ENCODE results near the gene CYB561D2.
A peak's percentile ranks its signal among the peaks of the same experiment; 100 is the strongest.

CYB561D2 gene

DNA sequence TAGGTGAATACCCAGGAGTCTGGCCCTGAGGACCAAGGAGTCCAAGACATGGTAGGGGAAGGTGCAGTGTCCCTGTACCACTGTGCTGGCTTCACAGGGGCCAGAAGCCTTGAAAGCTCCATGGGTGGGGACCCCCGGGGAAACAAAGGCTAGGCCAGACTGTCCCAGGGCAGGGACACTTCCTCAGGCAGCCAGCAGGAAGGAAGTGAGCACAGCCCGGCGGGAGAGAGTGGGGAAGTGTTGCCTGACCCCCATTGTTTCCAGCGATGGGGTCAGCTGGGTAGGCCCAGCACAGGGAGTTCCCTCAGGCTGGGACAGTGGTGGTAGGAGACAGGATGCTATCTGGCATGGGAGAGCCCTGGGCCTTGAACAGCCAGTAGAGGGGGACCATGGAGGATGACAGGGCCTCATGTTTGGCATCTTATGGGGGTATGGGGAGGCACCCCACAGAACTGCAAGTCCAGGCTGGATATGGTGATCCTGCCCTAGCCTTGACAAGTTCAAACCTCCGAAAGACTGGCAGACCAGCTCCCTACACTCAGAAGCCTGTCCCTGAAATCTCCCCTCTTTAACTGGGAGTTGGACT lies 27.0 kb upstream of the CYB561D2 start:
- DNase-seq = peak; percentile 34

DNA sequence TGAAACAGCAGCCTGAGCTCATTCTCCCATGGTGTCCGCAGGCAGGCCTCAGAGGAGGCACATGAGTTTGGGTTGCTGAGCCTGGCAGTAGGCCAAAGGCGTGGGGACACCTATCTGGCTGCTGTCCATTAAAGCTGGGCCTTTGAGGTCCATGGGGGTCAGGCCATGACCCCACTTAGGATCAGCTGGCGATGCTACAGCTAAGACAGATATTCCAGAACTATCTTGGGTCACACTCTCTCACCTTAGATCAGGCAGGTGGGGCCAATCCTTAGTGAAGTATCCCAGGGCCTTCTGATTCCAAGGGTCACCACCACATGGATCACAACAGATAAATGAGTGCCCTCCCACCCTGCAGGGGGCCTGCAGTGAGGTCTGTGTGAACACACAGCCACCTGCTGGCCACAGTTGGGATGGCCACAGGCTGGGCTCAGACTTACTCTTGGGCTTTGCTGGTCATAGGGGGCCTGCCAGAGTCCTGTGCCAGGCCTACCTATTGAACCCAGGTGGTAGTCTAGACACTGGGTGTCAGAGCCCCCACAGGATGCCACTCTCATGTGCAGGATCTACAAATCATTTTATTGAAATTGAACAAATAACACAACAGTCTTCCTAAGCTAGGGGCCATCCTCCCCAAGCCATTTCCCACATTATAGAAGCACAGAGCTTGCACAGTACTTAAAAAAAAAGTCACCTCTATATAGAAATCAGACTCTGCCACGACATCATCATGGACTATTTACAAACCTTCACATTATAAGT lies 26.1 kb upstream of the CYB561D2 start:
- peak; percentile 63 for DNase-seq

DNA sequence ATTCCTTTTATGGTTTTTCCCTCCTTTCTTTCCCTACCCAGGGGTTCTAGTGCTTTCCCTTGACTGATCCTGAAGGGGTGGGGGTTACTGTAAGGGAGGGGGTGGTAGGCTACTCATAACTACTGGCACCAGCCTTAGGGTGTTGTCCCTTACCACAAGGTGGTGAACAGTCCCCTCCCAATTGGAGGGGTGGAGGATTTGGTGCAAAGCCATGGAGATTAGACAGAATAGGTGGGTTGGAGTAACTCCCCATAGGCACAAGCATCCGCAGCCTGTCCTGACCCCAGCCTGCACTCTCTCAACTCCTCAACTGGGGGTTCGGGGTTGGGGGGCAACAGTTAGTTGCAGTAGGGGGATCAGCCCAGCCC lies 25.6 kb upstream of the CYB561D2 start:
- DNase-seq = no peak

DNA sequence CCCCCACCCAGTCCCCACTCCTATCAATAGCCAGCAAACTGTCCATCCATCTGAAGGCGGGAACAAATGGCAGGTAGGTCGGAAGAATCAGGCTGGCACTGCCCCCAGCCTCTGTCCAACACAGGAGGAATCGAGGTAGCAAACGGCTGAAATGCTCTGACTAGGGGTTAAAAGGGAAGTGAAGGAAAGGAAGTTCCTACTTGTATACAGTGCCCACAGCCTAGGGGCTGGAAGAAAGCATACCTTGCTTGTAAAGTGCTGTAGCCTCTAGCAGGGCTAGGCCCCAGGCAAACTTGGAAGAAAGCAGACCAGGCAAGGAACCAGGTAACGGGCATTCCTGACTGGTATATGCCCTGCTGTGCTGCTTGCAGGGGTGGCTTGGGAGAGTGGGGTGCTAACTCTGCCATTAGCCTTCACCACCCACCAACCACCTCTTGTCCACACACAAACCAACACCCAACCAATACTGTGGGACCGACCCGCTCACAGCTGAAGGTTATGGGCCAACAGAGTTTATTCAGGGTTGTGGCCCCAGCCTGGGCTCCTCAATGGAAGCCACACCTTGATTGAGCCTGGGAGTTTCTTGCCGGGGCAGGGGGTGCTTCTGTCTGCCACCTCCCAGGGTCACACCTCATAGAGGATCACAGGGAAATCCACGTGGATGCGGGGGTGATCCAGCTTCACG lies 25.0 kb upstream of the CYB561D2 start:
- no peak for DNase-seq

DNA sequence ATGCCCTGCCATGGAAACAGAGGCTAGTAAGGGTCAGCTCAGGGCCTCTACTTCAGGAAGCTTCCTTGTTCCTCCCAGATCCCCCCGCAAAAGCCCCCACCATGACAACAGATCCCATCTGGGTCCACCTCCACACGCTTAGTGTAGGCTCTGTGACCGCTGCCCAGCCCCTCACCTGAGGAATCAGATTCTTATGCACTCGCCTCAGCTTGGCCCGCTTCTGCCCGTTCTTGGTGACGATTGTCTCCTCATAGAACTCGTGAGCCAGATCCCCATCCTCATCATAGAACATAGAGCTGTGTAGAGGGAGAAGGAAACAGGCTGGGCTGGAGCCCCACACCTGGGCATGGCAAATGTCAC lies 24.5 kb upstream of the CYB561D2 start:
- DNase-seq = no peak

DNA sequence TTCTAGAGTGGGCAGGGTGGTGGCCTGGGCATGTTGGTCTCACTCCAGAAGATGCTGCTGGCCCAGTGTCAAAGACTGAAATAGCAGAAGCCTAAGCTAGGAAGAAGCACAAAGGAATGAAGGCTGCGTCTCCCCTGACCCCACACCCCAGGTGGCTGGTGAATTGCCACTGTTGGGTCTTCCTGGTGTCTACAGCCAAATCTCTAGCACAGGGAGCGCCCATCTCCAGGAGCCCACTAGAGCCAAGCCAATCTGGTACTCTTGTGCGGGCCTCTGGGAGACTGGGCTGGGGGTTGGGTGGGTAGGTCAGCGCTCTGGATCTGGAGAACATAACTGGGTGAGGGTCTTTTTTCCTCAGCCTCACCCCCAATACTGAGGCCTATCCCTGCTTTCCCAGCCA lies 23.5 kb upstream of the CYB561D2 start:
- no peak for DNase-seq

DNA sequence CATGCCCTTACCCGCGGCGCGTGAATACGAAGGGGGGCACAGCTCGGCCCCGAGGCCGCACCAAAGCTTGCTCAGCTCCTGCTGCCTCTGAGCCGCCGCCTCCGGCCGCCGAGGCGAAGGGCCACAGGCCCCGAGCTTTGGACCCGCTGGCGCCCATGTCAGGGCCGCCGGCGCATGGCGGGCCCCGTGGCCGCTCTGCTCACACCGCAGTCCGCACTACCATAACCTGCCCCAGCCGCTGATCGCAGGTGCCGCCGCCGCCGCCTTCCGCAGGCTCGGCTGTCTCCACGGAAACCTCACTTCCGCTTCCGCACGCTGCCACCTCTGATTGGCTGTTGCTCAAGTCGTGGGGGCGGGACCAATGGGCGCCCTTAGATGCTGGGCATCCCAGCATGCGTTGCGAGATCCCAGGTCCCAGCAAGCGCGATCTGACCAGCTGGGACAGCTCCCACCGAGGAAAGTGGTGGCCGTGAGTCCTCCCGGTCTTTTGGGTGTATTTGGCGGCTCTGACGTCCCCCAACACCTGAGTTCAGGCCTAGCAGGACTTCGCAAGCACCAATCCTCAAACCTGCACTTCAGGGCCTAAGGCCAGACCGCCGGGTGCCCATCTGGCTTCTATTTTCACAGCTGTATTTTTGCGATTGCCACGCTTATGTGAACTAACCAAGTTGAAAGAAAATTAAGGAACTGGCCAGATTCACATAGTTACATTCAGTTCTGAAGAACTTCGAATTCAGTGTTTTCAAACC lies 22.5 kb upstream of the CYB561D2 start, which contains the start of gene TUSC2:
TSS of gene TUSC2 (minus strand) at position 281 of the 749 bp plus-strand sequence. CDS start at position 157, 124 bp downstream.
- peak; percentile 98 for DNase-seq

DNA sequence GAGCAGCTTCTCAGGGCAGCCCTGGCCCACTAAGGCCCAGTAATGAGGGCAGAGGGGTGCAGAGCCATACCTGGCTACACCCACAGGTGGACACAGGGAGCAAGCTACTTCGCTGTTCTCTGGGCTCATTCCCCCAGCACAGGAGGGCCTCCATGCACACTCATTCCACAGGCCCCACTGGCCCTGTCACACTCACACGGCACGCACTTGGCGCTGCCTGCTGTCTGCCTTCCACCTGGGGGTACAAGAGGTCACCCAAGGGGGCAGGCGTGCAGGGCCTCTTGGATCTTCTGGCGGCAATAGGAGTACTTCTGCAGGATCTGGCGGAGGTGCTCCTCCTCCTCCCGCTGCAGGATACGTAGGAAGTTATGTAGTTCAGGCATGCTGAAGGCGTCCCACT lies 20.3 kb upstream of the CYB561D2 start:
- no peak for DNase-seq

DNA sequence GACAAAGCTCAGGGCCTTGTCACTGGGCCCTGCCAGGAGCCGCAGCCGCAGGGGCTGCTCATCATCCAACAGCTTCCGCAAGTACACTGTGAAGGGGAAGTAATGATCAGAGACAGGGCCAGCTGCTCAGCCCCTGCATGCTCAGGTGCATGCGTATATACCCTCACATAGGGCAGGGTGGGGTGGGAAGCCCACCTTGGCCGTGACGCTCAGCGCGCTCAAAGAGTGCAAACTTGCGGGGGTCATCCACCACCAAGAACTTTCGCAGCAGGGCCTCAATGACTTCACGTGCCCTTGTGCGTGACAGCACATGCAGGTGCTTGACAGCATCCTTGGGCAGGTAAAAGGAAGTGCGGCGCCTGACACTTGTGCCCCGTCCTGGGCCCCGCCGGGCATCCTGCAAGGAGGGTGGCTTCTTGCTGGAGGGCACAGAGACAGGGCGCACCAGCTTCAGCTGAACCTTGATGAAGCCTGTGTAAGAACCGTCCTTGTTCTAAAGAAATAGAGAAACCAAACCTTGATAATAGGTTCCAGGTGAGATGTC lies 19.2 kb upstream of the CYB561D2 start:
- no peak for DNase-seq

DNA sequence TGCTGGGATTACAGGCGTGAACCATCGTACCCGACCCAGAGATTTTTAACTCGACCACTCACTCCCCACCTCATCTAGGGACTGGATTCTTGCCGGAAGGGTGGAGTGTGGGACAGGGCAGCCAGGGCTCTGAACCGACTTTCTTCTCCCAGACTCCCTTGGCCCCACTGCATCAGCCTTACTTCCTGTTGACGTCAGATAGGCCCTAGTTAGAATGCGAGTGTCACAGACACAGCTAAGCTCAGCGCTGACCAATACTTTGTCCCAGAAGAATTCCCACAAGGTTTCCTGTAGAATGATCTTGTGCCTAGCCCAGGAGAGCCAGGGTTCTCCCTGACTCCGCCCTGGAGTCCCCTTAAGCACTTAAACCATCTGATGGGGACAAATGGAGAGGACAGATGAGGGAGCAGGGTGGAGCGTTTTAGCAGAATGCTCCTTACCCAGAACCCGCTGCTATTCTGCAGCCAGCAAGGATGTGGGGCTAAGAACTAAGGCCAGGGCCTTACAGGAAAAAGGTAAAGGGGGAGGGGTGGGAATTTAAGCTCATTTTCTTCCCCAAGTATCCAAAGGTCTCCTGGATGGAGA lies 16.8 kb upstream of the CYB561D2 start:
- no peak for DNase-seq

DNA sequence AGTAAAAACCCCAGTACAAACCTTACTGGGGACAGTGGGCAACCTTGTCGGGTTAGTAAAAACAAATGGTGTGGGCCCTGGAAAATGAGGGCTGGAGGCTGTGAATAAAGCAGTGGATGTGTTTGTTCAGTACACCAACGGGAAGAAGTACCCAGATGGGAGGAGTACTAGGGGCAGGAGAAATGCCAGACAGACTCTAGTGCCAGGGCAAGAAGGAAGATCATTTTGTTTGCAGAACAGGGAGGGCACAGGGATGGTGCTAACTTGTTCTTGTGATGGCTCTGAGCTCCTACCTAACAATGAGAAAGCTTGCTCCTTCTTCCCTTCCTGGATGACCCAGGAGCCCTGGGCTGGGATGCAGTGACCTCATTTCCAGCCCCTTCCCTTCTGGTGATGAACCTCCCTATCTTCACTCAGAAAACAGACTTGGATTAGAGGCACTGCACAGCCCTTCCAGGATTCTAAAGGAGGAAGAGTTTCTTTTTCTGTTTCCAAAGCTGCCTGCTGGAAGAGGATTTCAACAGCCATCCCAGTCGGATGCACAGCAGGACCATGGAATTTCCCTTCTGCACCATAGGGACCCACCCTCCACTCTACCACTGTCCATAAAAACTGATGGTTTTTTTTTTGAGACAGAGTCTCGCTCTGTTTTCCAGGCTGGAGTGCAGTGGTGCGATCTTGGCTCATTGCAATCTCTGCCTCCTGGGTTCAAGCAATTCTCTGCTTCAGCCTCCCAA lies 16.2 kb upstream of the CYB561D2 start:
- no peak for DNase-seq

DNA sequence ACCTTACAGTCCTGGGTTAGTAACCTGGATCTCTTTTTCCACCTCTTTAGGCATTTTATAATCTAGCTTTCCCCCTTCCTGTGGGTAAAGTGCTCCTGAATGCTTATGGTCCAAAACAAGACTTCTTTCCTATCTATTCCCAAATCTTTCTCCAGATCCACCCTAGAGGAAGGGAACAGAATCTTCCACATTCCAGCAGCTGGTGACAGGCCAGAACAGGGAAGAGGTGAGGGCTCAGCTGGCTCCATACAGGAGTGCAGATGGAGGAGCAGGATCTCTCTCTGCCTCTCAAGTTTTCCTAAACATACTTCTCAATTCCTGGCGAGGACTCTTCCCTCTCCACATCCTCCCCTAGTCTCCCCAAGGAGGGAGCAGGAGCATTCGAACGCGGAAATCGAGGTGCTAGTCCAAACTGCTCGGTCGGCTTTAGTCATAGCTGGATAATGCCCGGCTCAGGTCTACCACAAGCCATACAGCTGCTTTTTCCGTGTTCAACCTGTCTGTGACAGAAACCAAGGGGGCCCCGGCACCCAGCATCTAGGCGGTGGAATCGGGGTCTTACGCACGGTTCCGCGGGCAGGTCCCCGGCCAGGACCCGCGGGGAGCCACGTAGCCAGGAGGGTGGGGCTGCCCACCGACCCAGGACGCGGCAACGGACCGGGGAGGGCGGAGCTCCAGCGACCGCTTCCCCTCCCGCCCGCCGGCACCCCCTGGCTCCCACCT lies 14.0 kb upstream of the CYB561D2 start:
- no peak for DNase-seq

DNA sequence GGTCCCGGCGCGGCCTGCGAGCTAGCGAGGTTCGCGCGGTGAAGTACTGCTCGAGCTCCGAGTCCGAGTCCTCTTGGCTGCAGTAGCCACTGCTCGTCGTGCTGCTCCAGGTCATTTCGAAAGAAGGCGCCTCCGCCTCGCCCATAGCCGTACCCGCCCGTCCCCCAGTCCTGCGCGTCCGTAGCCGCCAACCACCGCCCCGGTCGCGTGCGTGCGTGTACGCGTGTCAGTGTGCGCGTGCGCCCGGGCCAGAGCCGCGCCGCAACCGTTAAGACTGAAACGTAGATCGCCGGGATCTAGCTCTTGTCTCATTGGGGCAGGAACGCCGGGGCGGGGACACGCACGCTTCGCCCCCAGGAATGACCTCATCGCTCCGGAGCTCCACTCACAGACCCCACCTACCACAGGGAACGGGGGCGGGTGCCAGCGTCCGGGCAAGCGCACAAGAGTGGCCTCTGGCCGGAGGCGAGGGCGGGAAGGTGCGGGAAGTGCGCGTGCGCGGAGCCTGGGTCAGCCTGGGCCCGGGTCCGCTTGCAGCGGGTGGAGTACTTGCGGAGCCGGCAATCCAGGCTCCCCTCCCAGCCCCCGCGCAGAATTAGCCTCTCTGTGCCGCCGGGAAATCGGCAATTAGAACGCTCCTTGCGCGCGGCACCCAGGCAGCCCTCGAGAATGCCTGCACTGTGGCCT lies 13.3 kb upstream of the CYB561D2 start:
- peak; percentile 100 for DNase-seq

DNA sequence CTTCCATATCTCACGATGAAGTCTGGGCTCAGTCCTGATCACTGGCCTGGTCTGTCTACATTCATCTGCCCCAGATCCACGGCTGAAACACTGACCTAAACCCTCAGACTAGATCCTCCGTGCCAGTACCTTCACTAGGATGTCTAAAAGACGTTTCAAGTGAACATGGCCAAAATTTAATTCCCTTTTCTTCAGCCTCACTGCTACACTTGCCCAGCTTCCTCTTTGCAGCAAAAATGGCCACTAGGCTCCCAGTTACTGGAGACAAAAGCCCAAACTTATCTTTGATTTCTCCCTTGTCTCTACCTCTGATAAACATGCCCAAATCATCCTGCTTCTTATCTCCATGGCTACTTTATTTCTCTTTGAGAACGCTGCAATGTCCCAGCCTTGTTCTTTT lies 11.7 kb upstream of the CYB561D2 start:
- peak; percentile 59 for DNase-seq

DNA sequence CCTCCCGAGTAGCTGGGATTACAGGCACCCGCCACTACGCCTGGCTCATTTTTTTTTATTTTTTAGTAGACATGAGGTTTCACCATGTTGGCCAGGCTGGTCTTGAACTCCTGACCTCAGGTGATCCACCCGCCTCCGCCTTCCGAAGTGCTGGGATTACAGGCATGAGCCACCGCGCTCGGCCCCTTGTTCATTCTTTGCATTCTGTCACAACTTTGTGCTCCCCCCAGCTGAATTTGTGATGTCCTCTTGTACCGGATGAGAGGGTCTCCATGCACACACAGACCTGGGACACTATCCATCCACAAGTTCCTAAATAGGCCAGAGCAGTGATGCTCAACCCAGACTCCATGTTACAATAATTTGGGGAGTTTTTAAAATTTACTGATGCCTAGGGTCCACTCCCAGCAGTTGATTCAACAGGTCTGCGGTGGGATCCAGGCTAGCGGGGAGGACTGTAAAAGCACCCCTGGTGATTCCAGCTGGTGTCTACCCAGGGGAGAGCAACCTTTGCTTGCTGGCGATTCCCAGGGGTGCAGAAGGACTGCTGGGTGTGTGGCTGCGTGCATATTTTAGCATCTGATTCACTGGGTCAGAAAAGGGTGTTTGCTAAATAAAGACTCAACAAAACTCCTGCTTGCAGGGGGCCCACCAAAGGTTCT lies 11.0 kb upstream of the CYB561D2 start:
- DNase-seq = no peak

DNA sequence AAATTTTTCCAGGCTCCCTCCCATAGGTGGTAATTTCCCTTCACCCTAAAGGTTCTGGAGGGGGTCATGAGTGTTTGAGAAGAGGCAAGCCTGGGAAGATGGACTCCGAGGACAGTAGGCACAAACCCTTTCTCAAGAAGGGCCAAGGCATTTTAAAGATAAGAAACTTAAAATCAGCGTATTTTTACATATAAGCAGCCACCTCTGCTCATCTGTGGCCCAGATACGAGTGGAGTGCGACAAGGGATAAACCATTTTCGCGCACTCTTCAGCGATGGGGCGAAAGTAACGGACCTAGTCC lies 10.6 kb upstream of the CYB561D2 start:
- DNase-seq = no peak

DNA sequence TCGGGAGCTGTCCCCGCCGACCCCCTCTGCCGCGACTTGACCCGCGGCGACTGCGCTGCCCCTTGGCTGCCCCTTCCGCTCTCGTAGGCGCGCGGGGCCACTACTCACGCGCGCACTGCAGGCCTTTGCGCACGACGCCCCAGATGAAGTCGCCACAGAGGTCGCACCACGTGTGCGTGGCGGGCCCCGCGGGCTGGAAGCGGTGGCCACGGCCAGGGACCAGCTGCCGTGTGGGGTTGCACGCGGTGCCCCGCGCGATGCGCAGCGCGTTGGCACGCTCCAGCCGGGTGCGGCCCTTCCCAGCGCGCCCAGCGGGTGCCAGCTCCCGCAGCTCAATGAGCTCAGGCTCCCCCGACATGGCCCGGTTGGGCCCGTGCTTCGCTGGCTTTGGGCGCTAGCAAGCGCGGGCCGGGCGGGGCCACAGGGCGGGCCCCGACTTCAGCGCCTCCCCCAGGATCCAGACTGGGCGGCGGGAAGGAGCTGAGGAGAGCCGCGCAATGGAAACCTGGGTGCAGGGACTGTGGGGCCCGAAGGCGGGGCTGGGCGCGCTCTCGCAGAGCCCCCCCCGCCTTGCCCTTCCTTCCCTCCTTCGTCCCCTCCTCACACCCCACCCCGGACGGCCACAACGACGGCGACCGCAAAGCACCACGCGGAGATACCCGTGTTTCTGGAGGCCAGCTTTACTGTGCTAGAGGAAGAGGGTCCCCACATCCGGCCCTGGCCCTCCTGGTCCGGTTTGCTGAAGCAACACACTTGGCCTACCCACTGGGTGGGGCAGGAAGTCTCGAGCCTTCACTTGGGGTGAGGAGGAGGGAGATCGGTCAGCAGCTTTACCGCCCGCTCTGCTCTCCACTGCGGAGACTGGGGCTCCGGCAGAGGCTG lies 10.0 kb upstream of the CYB561D2 start, which contains the start of gene RASSF1:
TSS of gene RASSF1 (minus strand) at position 389 of the 882 bp plus-strand sequence. CDS start at position 358, 31 bp downstream.
- peak; percentile 56 for DNase-seq

DNA sequence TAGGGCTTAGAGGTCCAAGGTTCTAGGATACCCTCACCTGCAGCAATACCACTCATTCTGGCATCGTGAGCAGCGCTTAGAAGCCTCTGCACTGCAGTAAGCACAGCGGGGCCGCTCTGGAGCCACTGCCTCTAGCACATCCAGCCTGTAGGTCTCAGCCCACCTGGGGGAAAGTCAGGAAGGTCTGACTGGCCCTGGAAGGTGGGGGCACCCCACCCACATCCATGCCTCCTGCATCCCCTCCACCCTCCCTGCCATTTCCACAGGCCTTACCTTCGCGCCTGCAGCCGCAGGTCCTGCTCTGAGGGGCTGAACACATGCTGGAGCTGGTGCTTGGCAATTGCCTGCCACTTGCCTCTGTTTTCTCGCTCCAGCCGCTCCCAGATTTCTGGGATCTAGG lies 9.1 kb upstream of the CYB561D2 start:
- DNase-seq = no peak

DNA sequence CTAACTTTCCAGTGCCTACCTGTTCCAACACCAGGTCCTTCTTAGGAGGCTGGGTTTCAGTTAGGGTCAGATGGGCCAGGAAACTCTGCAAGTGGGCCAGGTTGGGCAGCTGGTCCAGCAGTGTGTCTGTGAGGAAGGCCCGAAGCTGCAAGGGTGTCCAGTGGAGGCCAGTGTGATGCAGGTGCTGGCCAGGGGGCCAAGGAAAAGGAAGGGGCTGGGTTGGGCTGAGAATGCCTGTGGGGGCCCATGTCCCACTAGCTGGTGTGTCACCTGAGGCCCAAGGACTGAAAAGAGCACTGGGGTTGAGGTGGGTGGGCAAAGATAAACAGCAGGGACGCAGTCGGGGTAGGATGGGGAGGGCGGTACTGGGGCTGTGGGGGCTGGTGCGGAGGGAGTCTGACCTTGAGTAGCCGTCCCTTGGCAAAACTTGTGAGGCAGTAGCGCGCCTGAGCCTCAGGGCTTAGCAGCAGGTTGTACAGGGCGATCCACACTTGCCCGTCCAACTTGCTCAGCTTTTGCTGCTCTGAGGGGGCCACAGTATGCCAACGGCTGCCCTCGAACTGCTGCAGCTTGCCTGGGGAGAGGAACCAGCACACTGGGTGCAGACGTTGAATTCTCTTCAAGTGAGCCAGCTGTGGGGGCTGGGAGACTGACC lies 8.5 kb upstream of the CYB561D2 start:
- DNase-seq = no peak
